ENCODE results near the gene CCR5. TPM values are rescaled to one million over a fixed set of nuclear protein-coding genes. Genes with fewer than 3 reads are reported as not detected.
"Not testable (repeated sequence)": the region's sequence is repeated elsewhere in the genome, so short reads cannot be mapped to it uniquely, and the experiment has no call there.

The CCR5 gene
- polyA plus RNA-seq, 3 donors, result 0.23 to 0.32 (median 0.32) TPM

GRCh38 chr3:46400000-46400734 lies 29.4 kb downstream of the CCR5 start:
- DNase-seq (ENCODE audit: extremely low read depth in 1 of 11, low read depth in 9 of 11, low spot score in 4 of 11), result peak in 1 of 11 donors; percentile 11

DNA sequence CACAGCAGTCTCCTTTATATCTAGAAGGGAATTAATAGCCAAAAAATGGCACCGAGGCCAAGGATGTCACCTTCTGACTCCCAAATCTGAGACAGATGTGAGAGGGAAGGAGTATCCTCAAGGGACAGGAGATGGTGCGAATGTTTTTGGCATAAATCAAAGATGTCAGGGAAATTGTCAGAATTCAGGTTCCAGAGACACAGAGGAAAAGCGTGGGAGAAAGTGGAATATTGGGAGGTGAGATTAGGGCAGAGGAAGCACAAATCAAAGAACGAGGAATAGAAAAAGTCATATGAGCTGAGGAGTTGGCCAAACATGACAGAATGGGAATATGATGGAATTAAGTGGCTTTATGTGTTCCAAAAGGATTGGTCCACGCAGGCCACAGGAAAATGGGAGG lies 30.1 kb downstream of the CCR5 start:
- no peak for DNase-seq (ENCODE audit: extremely low read depth in 1 of 11, low read depth in 9 of 11, low spot score in 4 of 11)

GRCh38 chr3:46401579-46401978 lies 30.8 kb downstream of the CCR5 start:
- DNase-seq (ENCODE audit: extremely low read depth in 1 of 11, low read depth in 9 of 11, low spot score in 4 of 11), result no peak

GRCh38 chr3:46402902-46403301 lies 32.2 kb downstream of the CCR5 start:
- not testable (repeated sequence) for DNase-seq (ENCODE audit: extremely low read depth in 1 of 11, low read depth in 9 of 11, low spot score in 4 of 11)

GRCh38 chr3:46405301-46406019 lies 34.7 kb downstream of the CCR5 start:
- peak in 1 of 11 donors; percentile 37 for DNase-seq (ENCODE audit: extremely low read depth in 1 of 11, low read depth in 9 of 11, low spot score in 4 of 11)

DNA sequence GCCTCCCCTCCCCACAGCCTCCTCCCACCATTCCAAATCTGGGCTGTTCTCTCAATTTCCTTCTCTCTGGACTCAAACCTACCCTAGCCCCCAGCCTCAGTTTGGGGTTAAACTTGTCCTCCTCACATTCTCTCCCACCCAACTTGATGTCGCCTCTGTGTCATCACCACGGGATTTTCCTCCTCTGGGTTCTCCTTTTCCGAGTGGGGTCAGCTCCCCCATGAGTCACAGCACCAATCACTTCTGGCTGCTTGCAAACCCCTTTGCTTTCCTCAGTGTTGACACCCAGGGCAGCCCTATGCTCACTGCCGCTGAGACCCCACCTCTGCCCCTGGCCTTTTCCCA lies 35.7 kb downstream of the CCR5 start:
- no peak for DNase-seq (ENCODE audit: extremely low read depth in 1 of 11, low read depth in 9 of 11, low spot score in 4 of 11)

DNA sequence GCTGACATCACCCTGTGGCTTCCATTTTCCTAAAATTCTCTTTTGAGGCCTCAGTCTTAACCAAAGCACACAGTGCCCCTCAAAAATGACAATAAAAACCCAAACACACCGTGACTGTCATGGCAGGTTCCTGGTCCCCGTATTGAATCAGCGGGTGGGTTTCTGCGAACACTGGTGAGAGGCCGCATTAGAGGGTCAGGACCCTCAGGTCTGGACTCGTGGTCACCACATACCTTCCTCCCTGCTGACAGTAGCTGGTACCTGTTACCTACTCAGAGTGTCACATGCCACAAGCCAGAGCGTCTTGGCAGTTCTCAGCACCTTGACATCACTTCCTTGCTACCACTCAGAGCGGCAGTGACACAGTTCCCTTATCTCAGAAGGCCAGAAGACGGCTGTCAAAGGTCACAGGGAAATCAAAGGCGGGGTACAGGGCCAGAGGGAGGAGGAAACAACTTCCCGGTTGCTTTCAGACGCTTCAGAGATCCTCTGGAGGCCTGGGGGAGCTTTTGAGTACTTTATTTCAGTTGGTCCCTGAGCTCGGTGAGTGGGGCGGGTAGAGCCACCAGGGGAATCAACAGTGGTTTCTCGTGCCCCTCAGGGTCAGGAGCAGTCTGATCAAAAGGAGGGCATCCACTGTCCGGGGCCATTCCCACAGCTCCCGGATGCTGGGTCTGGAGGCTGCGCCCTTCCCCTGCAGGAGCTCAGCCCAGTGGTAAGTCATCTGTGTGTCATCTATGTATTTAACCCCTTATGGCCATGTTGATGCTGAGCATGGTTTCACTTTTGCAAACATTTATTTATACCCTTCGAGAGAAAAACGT lies 36.3 kb downstream of the CCR5 start, which contains the start of the genes CCR5AS and CCRL2:
Gene CCR5AS, minus strand, starts transcription at position 279 of the 824 bp plus-strand sequence.
Gene CCRL2, plus strand, starts transcription at position 472 of the 824 bp plus-strand sequence. CDS start 821 bp downstream, outside the sequence.
- DNase-seq (ENCODE audit: extremely low read depth in 1 of 11, low read depth in 9 of 11, low spot score in 4 of 11), result peak in 2 of 11 donors; percentile 15 to 24

DNA sequence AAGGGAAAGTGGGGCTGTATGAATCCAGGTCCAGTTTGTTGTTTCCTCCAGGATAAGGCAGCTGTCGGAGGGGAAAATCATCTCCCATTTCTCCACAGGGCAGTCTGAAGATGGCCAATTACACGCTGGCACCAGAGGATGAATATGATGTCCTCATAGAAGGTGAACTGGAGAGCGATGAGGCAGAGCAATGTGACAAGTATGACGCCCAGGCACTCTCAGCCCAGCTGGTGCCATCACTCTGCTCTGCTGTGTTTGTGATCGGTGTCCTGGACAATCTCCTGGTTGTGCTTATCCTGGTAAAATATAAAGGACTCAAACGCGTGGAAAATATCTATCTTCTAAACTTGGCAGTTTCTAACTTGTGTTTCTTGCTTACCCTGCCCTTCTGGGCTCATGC lies 37.2 kb downstream of the CCR5 start:
- no peak for DNase-seq (ENCODE audit: extremely low read depth in 1 of 11, low read depth in 9 of 11, low spot score in 4 of 11)

DNA sequence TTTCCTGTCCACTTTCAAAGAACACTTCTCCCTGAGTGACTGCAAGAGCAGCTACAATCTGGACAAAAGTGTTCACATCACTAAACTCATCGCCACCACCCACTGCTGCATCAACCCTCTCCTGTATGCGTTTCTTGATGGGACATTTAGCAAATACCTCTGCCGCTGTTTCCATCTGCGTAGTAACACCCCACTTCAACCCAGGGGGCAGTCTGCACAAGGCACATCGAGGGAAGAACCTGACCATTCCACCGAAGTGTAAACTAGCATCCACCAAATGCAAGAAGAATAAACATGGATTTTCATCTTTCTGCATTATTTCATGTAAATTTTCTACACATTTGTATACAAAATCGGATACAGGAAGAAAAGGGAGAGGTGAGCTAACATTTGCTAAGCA lies 38.1 kb downstream of the CCR5 start:
- DNase-seq (ENCODE audit: extremely low read depth in 1 of 11, low read depth in 9 of 11, low spot score in 4 of 11), result no peak

GRCh38 chr3:46409739-46410489 lies 39.2 kb downstream of the CCR5 start:
- DNase-seq (ENCODE audit: extremely low read depth in 1 of 11, low read depth in 9 of 11, low spot score in 4 of 11), result no peak

- DNase-seq (ENCODE audit: extremely low read depth in 1 of 11, low read depth in 9 of 11, low spot score in 4 of 11), result no peak
These were observed 39.9 kb downstream of the CCR5 start for GRCh38 chr3:46410669-46411068.

DNA sequence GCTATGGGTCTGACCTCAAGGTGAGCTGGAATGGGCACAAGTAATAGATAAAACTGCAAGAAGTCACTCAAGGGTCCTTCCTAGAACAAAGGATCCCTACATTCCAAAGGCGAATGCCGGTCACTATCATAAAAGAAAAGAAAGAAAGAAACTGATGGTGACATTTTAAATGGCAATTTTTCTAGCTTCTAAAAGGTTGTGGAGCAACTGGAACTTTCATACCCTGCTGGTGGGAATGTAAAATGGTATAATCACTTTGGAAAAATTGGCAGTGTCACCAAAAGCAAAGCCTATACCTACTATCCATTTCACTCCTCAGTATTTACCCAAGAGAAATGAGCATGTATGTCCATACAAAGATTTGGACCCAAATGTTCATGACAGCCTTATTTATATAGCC lies 40.5 kb downstream of the CCR5 start:
- DNase-seq (ENCODE audit: extremely low read depth in 1 of 11, low read depth in 9 of 11, low spot score in 4 of 11), result no peak

DNA sequence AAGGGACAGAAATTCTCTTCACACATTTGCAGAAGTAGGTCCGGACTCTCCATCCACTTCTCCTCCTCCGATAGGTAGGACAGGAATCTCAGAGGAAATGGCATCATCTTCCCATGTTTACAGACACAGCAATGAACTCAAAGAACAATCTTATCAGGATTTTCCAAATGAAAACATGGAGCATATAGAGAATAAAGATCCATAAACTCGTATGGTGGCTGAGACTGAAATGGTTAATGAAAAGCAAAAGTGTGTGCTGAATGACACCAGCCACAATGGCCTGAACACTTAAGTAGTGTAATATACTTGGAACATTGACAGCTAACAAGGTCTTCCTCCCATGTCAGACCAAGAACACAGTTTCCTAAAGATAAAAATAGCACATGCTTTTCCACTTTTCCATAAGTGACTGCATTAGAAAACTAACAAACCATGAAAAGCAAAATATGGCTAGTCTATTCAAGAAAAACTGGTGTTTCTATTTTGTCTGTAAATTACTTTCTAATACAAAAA lies 42.1 kb downstream of the CCR5 start:
- DNase-seq (ENCODE audit: extremely low read depth in 1 of 11, low read depth in 9 of 11, low spot score in 4 of 11), result no peak

GRCh38 chr3:46413951-46414350 lies 43.2 kb downstream of the CCR5 start:
- no peak for DNase-seq (ENCODE audit: extremely low read depth in 1 of 11, low read depth in 9 of 11, low spot score in 4 of 11)

DNA sequence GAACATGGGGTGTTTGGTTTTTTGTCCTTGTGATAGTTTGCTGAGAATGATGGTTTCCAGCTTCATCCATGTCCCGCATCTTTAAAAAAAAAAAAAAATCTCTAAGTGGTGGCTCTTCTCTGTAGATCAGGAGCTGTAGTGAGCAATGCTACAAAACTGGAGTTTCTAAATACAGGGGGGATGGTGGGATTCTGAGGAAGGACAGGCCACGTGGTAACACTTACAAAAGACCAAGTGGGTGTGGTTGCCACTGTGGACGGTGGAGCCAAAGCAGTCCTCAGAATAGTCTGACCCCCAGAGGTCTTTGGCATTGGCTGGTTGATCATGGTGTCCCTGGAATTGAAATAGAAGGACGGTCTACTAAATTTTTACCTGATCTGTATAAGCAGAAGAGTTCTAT lies 44.0 kb downstream of the CCR5 start:
- no peak for DNase-seq (ENCODE audit: extremely low read depth in 1 of 11, low read depth in 9 of 11, low spot score in 4 of 11)

GRCh38 chr3:46416125-46416810 lies 45.5 kb downstream of the CCR5 start:
- no peak for DNase-seq (ENCODE audit: extremely low read depth in 1 of 11, low read depth in 9 of 11, low spot score in 4 of 11)

DNA sequence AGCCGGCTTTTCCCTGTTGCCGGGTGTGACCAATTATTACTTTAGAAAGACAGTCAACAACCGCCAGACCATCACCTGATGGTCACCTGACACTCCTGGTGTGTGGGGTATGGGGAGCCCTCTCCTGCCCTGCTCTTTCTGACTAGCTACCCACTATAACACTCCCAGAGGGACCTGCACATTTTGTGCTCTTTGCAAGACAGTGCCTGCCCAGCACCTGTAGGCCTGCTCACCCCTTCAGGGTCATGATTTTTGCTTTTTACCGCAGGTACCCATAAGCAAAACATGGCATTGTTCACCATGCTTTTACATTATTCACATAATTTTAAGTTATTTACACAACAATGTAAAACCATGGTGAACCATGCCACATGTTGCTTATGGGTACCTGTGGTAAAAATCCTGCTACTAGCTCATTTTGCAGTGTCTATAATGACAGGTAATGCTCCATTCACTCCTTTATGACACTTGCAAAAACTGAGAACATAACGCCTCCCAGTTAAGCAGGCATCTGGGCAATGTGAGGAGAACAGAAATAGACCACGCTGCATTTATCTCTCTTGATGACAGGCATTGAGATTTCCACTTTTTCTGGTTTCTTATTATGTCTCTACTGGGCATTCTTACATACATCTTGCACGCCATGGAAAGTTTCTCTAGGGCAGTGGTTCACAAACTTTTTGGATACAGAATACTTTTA lies 46.2 kb downstream of the CCR5 start:
- no peak for DNase-seq (ENCODE audit: extremely low read depth in 1 of 11, low read depth in 9 of 11, low spot score in 4 of 11)

Measured in renal cortex interstitium (tissue), 11 donors.